GM12865 (cell line): ENCODE data around the gene CACNA1I.

Experiments
- DNase-seq: peaks from one replicate; pipeline ENCODE4 v3.0.0; 2010; ENCODE audit warnings: low read depth
- H3K4me3 ChIP-seq: 2 replicates; pipeline ENCODE4 v1.5.1; 2011; ENCODE audit warnings: mild to moderate bottlenecking, low read depth, low read length, control low read depth
- CTCF ChIP-seq: IDR thresholded peaks from 2 replicates; pipeline ENCODE4 v1.5.1; 2011; ENCODE audit warnings: low read length, control low read depth, low read depth, inconsistent platforms; ENCODE audit not compliant: insufficient read depth; ENCODE audit errors: missing control alignments

CACNA1I gene

GRCh38 chr22:39714321-39714720 is 143.8 kb downstream of the CACNA1I start:
- DNase-seq: no peak
- no peak overlapping the region for H3K4me3 ChIP-seq
- no peak for TF ChIP-seq CTCF

GRCh38 chr22:39715778-39716495 is 145.4 kb downstream of the CACNA1I start:
- H3K4me3 ChIP-seq: no peak overlapping the region
- no peak for DNase-seq
- TF ChIP-seq CTCF: no peak

GRCh38 chr22:39716534-39716933 is 146.0 kb downstream of the CACNA1I start:
- no peak for TF ChIP-seq CTCF
- no peak overlapping the region for H3K4me3 ChIP-seq
- DNase-seq: no peak

- no peak for DNase-seq
- H3K4me3 ChIP-seq: no peak overlapping the region
- no peak for TF ChIP-seq CTCF
These were observed 146.5 kb downstream of the CACNA1I start for GRCh38 chr22:39717099-39717498.

- DNase-seq: no peak
- TF ChIP-seq CTCF: no peak
- H3K4me3 ChIP-seq: no peak overlapping the region
These were observed 147.7 kb downstream of the CACNA1I start for GRCh38 chr22:39718206-39718605.

- no peak overlapping the region for H3K4me3 ChIP-seq
- TF ChIP-seq CTCF: no peak
- DNase-seq: no peak
These were observed 148.4 kb downstream of the CACNA1I start for GRCh38 chr22:39718921-39719475.
